GM21381 (cell line): Measurements from ENCODE around the gene AZIN2.
A peak's percentile ranks its signal among the peaks of the same experiment; 100 is the strongest.
"Not testable (repeated sequence)": the region's sequence is repeated elsewhere in the genome, so short reads cannot be mapped to it uniquely, and the experiment has no call there.

Source experiments
- ATAC-seq: cut with Tn5 transposase; IDR thresholded peaks from one replicate; pipeline ENCODE4 v1.9.1; 2021; ENCODE audit warnings: mild to moderate bottlenecking, moderate library complexity; ENCODE audit not compliant: unreplicated experiment

Gene AZIN2

GRCh38 chr1:33124647-33125046 is 43.7 kb downstream of the AZIN2 start:
- ATAC-seq = not testable (repeated sequence)

GRCh38 chr1:33126411-33127000 is 45.6 kb downstream of the AZIN2 start:
- ATAC-seq = no peak

GRCh38 chr1:33127001-33127823 is 46.3 kb downstream of the AZIN2 start:
- ATAC-seq = peak; percentile 96

- ATAC-seq = no peak
These were observed 47.8 kb downstream of the AZIN2 start for GRCh38 chr1:33128781-33129180.

GRCh38 chr1:33130297-33130696 is 49.3 kb downstream of the AZIN2 start:
- ATAC-seq = no peak

GRCh38 chr1:33131191-33131590 is 50.2 kb downstream of the AZIN2 start:
- no peak for ATAC-seq

- ATAC-seq = no peak
These were observed 51.6 kb downstream of the AZIN2 start for GRCh38 chr1:33132549-33132948.

GRCh38 chr1:33133478-33134105 is 52.6 kb downstream of the AZIN2 start:
- ATAC-seq = no peak

- ATAC-seq = not testable (repeated sequence)
These were observed 55.1 kb downstream of the AZIN2 start for GRCh38 chr1:33136041-33136440.

- no peak for ATAC-seq
These were observed 56.8 kb downstream of the AZIN2 start for GRCh38 chr1:33137800-33138199.

- no peak for ATAC-seq
These were observed 59.5 kb downstream of the AZIN2 start for GRCh38 chr1:33140153-33141149.

- ATAC-seq = no peak
These were observed 60.3 kb downstream of the AZIN2 start for GRCh38 chr1:33141216-33141615.

GRCh38 chr1:33141781-33142180 is 60.8 kb downstream of the AZIN2 start:
- ATAC-seq = no peak

- ATAC-seq = no peak
These were observed 61.6 kb downstream of the AZIN2 start for GRCh38 chr1:33142483-33143064.

- ATAC-seq = no peak
These were observed 62.2 kb downstream of the AZIN2 start for GRCh38 chr1:33143176-33143575.

- ATAC-seq = no peak
These were observed 62.7 kb downstream of the AZIN2 start for GRCh38 chr1:33143698-33144097.

- ATAC-seq = no peak
These were observed 65.0 kb downstream of the AZIN2 start for GRCh38 chr1:33146003-33146402.

GRCh38 chr1:33147275-33147996 is 66.5 kb downstream of the AZIN2 start:
- no peak for ATAC-seq

GRCh38 chr1:33147997-33148314 is 67.0 kb downstream of the AZIN2 start:
- no peak for ATAC-seq

GRCh38 chr1:33148615-33149014 is 67.7 kb downstream of the AZIN2 start:
- no peak for ATAC-seq
